GM19035 (cell line): ENCODE measurements around the gene TPD52L1.

Source experiments
- ATAC-seq: cut with Tn5 transposase; IDR thresholded peaks from one replicate; pipeline ENCODE4 v1.9.1; 2021; ENCODE audit not compliant: unreplicated experiment

The TPD52L1 gene

GRCh38 chr6:125301435-125302391 lies 148.1 kb downstream of the TPD52L1 start, which contains the start of gene HDDC2:
Gene HDDC2 (minus strand): TSS chr6:125301967. CDS start chr6:125301932, 35 bp downstream.
- ATAC-seq: peak; percentile 84

GRCh38 chr6:125302840-125303511 lies 149.4 kb downstream of the TPD52L1 start:
- no peak for ATAC-seq

GRCh38 chr6:125303512-125303854 lies 149.9 kb downstream of the TPD52L1 start:
- no peak for ATAC-seq

- no peak for ATAC-seq
Observed at GRCh38 chr6:125304970-125305660, 151.5 kb downstream of the TPD52L1 start.

- no peak for ATAC-seq
Observed at GRCh38 chr6:125306756-125307149, 153.2 kb downstream of the TPD52L1 start.

- no peak for ATAC-seq
Observed at GRCh38 chr6:125307150-125307838, 153.7 kb downstream of the TPD52L1 start.

- ATAC-seq: no peak
Observed at GRCh38 chr6:125307964-125308615, 154.5 kb downstream of the TPD52L1 start.

GRCh38 chr6:125310994-125311649 lies 157.5 kb downstream of the TPD52L1 start:
- peak; percentile 82 for ATAC-seq

GRCh38 chr6:125312478-125312877 lies 158.9 kb downstream of the TPD52L1 start:
- no peak for ATAC-seq

- ATAC-seq: no peak
Observed at GRCh38 chr6:125312950-125313349, 159.4 kb downstream of the TPD52L1 start.
